Measurements from ENCODE around the gene PHEX.

Gene PHEX

GRCh38 chrX:22150371-22150770 lies 118.2 kb downstream of the PHEX start:
- DNase-seq (ENCODE audit: low spot score) = no peak

DNA sequence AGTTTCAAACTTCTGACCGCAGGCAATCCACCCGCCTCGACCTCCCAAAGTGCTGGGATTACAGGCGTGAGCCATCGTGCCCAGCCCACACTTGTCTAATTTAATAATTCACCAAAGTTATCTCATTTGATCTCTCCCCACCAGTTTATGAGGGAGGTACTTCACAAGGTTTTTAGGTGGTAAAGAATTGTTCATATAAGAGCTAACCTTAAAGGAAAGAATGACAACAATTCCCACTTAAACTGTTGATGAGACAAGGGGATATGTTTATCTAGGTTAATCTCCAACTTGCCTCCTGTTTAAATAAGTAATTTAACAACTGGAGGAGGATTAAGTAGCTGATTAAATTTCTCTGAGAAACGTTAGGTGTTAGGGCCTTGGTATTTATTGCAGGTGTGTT lies 123.0 kb downstream of the PHEX start:
- DNase-seq (ENCODE audit: low spot score) = no peak

GRCh38 chrX:22159071-22159470 lies 126.9 kb downstream of the PHEX start:
- DNase-seq (ENCODE audit: low spot score) = no peak

- DNase-seq (ENCODE audit: low spot score) = no peak
Measured at GRCh38 chrX:22163326-22163725, 131.2 kb downstream of the PHEX start.

GRCh38 chrX:22164770-22165388 lies 132.8 kb downstream of the PHEX start:
- DNase-seq (ENCODE audit: low spot score) = no peak

GRCh38 chrX:22165732-22166457 lies 133.8 kb downstream of the PHEX start:
- DNase-seq (ENCODE audit: low spot score) = no peak

GRCh38 chrX:22171287-22172060 lies 139.3 kb downstream of the PHEX start:
- DNase-seq (ENCODE audit: low spot score) = no peak

DNA sequence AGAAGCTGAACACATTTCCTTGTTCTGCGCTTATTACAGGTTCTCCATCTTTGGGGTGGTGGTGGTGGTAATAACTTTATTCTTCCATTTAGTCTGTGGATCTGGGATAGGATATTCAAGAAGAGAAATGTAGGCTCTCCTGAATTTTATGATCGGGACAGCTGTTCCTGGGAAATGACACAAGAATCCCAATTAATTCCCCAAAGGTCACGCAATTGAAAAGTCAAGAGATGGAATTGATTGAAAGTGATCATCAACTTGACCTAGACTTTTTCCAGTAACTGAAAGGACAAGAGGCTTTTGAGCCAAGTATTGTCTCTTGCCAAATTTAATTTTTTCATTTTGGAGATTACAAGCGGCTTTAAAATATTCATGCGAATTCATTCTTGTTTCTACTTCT lies 141.8 kb downstream of the PHEX start:
- DNase-seq (ENCODE audit: low spot score) = no peak

DNA sequence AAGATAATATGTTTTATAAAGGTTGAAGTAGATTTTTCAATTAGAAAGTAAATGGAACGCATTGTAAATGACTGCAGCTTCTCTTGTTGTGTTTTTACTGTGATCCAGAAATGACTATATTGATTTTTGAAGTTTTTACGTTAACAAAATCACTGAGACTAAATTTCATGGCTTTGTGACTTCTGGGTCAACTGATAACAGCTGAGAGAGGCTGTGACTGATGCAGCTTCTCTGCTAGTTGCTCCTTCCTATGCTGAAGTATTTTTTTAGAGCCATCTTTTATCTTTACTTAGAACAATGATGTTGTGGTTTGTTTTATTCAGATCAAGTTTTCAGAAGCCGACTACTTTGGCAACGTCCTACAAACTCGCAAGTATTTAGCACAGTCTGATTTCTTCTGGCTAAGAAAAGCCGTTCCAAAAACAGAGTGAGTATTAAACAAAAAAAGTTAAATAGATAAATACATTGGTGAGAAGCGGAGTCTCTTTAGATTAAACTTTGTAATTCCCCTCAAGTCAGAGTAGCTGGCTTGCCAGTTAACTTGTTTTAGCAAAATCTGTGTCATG lies 145.9 kb downstream of the PHEX start:
- no peak for DNase-seq (ENCODE audit: low spot score)

DNA sequence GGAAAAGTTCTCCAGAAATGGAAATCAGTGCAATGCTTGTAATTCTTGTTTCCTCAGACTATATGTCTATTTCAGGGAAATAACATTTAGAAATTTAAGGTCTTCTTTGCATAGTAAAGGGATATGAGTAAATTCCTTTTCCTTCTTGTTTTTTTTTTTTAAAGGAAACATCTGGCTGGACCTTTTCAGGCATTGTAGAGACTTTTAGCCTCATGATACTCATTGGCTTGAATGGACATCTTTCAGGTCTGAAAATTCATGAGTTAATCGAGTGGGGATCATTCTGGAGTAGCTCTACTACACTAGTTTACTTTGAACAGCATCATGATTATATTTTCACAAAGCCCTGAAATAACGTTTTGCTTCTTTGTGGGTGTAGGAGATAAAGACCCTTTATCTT lies 152.0 kb downstream of the PHEX start:
- DNase-seq (ENCODE audit: low spot score) = no peak

- no peak for DNase-seq (ENCODE audit: low spot score)
Measured at GRCh38 chrX:22186165-22186564, 154.0 kb downstream of the PHEX start.

DNA sequence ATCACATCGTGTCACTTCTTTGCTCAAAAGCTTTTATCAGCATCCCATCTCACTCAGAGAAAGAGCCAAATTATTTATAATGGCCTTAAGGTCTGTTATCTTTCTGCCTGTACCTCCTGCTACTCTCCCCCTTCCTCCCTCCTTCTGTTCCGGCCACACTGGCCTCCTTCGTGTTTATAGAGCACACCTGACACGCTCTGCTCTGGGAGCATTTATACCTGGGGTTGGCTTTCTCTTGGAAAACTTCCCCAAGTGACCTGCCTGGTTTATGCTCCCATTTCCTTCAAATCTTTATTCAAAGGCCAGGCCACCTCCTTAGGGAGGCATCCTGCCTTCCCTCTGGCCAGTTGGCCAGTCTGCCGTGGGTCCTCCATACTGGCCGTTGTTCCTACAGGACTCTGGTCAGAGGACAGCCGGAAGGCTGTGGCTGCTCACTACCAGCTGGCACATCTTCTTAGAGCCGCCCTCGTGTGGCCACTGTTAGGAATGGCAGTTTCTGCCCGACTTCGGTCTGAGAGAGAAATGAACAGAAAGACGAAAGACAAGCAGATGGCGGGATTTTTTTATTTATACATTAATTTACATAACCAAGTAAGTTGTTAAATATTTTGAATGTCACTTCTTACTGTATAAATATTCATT lies 160.4 kb downstream of the PHEX start:
- DNase-seq (ENCODE audit: low spot score) = peak; percentile 66

DNA sequence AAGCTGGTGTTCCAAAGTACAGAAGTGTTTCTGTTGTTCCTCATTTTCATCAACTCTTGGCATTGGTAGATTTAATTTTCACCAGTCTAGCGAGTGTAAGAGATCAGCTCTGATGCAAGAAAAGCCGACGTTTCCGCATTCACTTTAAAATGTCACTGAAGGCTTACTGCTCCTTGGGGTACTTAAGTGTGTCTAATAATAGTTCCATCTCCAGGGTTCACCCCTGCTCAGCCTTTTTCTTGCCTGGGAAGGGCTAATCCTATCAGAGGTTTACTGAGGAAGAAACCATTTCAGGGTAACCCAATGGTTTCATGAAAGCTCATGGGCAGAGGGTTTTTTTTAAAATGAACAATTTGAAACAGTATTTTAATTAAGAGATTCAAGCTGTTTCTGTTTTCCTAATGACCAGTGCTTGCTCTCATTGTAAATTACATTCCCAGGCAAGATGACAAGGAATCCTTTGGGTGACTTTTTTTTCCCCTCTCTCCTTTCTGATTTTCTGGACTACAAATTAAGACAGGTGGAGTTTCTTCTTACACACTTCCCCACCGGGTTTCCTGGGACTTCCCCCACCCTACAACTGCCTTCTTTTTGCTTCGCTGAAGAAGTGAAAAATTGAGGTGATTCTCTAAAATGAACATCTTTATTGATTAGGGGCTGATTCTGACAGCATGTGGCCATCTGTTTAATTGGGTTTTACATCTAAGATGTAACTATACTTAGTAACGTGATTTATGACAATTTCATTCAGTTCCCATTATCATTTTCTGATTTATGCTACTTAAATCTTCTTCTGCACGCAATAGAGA lies 161.9 kb downstream of the PHEX start:
- DNase-seq (ENCODE audit: low spot score) = no peak

DNA sequence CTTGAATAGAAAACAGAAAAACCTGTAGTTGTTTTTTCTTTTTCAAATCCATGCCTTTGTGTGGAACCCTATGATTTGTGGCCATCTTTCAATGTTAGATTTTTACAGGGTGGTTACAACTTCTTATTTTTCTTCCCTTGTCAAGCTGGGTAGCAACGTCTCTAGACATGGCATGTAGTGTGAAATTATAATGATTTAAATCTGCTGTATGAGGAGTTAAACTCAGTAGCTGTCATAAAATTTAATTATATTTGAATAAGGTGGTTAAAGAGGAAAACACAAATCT lies 162.5 kb downstream of the PHEX start:
- no peak for DNase-seq (ENCODE audit: low spot score)

- no peak for DNase-seq (ENCODE audit: low spot score)
Measured at GRCh38 chrX:22196149-22196548, 164.0 kb downstream of the PHEX start.

DNA sequence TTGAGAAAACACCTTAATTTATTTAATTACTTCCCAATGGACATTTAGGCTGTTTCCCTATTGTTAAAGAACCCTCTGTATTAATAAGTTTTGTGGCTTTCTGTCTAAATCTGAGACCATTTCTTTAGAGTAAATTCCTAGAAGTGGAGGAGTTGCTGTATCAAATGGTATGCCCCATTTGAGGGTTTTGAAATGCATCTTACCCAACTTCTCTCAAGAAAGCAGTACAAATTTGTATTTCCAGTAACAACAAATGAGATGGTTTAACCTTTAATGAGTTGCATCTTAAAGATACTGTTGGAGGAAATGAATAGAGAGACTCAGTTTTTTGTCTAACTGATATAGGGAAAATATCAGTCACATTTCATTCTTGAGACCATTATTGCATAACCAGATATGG lies 170.1 kb downstream of the PHEX start:
- no peak for DNase-seq (ENCODE audit: low spot score)

DNA sequence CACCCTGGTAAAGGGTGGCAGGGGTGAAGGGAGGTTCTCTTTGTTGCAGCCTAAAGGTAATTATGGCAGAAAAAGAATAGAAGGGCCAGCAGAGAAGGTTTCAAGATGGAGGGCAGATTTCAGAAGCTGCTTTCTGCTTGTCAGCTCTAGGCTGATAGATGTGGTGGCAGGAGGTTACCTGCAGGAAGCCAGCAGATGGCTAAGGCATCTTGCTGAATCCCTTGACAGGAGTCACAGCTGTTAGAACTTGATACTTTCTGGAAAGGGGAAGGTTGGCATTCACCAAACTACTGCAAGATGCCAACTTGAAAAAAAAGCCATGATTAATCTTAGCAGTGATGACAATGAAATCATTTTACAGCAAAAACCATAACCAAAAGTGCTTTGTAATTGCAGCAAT lies 171.1 kb downstream of the PHEX start:
- DNase-seq (ENCODE audit: low spot score) = no peak

DNA sequence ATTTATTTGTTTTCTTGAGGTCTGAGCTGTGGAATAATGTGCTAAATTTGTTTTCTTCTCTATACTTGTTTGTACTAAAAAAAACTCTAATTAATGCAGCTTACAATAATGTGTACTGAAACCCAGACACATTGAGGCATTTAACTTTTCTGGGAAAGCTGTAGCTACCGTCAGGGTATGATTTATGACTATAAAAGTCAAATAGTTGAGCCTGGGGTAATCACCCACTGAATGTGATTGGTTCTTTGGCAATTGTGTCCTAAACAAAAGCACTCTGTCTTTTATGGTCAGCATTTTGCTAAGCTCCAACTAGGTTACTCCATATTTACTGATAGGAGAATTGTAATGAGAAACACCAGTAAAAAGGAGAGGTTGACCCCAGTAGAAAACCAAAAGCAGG lies 174.7 kb downstream of the PHEX start:
- DNase-seq (ENCODE audit: low spot score) = no peak

DNA sequence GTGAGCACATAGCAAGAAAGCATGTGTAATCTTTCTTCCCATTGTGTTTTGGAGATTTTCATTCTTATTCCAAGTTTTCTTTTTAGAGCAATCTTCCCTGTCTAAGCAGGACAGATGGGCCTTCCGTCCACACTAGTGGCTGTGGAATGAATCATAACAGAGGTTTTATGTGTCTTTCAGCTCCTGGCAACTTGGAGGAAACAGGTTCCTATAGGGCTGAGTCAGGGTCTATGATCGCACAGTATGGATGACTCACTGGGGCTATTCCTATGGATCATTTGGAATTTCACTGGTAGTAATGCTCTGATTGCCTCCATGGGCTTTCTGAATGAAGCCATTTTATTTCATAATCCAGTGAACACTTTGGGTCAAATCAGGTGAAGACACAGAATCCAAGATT lies 188.8 kb downstream of the PHEX start:
- no peak for DNase-seq (ENCODE audit: low spot score)

DNA sequence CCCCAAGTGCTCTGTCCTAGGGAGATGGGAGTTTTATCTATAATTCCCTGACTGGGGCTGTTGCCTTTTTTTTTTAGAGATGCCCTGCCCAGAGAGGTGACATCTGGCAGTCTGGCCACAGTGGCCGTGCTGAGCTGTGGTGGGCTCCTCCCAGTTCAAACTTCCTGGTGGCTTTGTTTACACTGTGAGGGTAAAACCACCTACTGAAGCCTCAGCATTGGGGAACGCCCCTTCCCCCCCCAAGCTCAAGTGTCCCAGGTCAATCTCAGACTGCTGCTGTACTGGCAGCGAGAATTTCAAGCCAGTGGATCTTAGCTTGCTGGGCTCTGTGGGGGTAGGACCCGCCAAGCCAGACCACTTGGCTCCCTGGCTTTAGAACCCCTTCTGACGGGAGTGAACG lies 202.3 kb downstream of the PHEX start:
- DNase-seq (ENCODE audit: low spot score) = no peak

- no peak for DNase-seq (ENCODE audit: low spot score)
Measured at GRCh38 chrX:22237479-22237878, 205.4 kb downstream of the PHEX start.

DNA sequence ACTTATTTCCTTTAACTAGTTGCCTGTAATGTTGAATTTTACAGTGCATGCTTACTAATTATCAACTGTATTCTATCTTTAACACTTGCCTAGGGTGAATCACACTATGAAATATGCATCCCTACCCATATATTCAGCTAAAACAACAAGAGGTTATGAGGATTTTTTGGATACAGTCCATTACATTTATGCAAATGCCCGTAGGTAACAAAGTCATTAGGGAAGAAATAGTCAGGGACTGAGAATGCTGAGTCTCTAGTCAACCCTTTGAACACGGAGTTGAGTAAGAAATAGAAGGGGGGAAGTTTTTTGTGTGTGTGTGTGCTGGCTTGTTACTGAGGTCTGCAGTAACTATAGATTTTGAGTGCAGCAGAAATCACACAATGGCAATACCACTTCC lies 214.5 kb downstream of the PHEX start:
- DNase-seq (ENCODE audit: low spot score) = no peak

Measured in Ammon's horn (tissue), 1 donor.